NCI-H128 (cell line): ENCODE measurements around the gene AKIRIN2.
"Not testable (repeated sequence)": the region's sequence is repeated elsewhere in the genome, so short reads cannot be mapped to it uniquely, and the experiment has no call there.

Experiments
- DNase-seq: peaks from one replicate; lab custom pipeline; 2025; ENCODE audit not compliant: unreplicated experiment; lab: John Stamatoyannopoulos, UW

The AKIRIN2 gene

GRCh38 chr6:87718662-87719433 is 16.8 kb upstream of the AKIRIN2 start:
- no peak for DNase-seq

- no peak for DNase-seq
Measured at GRCh38 chr6:87716928-87717614, 15.0 kb upstream of the AKIRIN2 start.

GRCh38 chr6:87714093-87714842 is 12.2 kb upstream of the AKIRIN2 start:
- no peak for DNase-seq

- not testable (repeated sequence) for DNase-seq
Measured at GRCh38 chr6:87712713-87713112, 10.7 kb upstream of the AKIRIN2 start.

GRCh38 chr6:87710090-87710489 is 8.1 kb upstream of the AKIRIN2 start:
- DNase-seq = no peak

GRCh38 chr6:87708581-87709427 is 6.8 kb upstream of the AKIRIN2 start:
- not testable (repeated sequence) for DNase-seq

GRCh38 chr6:87706187-87706966 is 4.3 kb upstream of the AKIRIN2 start:
- no peak for DNase-seq

GRCh38 chr6:87705070-87705691 is 3.1 kb upstream of the AKIRIN2 start:
- no peak for DNase-seq

GRCh38 chr6:87703039-87703438 is 1.0 kb upstream of the AKIRIN2 start:
- not testable (repeated sequence) for DNase-seq

- no peak for DNase-seq
Measured at GRCh38 chr6:87702589-87702945, 534 bp upstream of the AKIRIN2 start.

GRCh38 chr6:87701344-87701675 is 723 bp downstream of the AKIRIN2 start:
- no peak for DNase-seq

GRCh38 chr6:87700397-87701343 is 1.4 kb downstream of the AKIRIN2 start:
- peak; percentile 19 for DNase-seq

- no peak for DNase-seq
Measured at GRCh38 chr6:87699576-87699975, 2.5 kb downstream of the AKIRIN2 start.

GRCh38 chr6:87698547-87699006 is 3.5 kb downstream of the AKIRIN2 start:
- no peak for DNase-seq

- DNase-seq = no peak
Measured at GRCh38 chr6:87697581-87698546, 4.2 kb downstream of the AKIRIN2 start.

GRCh38 chr6:87696817-87697216 is 5.2 kb downstream of the AKIRIN2 start:
- DNase-seq = not testable (repeated sequence)

GRCh38 chr6:87692086-87692485 is 9.9 kb downstream of the AKIRIN2 start:
- no peak for DNase-seq
